ENCODE results near the gene ZFTA. TPM values are rescaled to one million over a fixed set of nuclear protein-coding genes. Genes with fewer than 3 reads are reported as not detected.

ZFTA gene
- total RNA-seq, 4 donors from 2014 or later: 2.9 to 12.0 (median 4.6) TPM

DNA sequence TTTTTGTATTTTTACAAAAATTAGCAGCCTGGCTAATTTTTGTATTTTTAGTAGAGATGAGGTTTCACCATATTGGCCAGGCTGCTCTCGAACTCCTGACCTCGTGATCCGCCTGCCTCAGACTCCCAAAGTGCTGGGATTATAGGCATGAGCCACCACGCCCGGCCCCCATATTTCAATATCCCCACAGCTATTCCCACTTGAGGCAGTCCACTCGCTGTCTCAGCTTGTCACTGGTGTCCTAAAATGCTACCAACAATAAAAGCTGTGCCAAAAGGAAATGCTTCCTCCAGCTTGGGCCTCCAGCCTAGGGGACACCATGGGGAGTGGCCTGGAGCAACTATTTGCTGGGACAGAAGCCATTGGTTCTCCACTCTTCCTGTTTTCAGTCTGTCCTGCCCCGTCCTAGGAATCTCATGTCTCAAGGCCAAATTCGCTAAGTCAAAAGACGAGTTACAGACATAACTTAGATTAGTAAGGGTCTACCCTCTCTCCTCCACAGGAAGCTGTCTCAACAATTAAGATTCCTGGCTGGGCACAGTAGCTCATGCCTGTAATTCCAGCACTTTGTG is 37.4 kb upstream of the ZFTA start:
- peak overlapping the region in 3 of 4 donors; percentile 21 to 88 (median 39) for H3K27ac ChIP-seq
- intact Hi-C loops (cut with DNase I): no loop called here
- DNase-seq: no peak
- H3K36me3 ChIP-seq: no peaks in the 10 kb centered on the region
- H3K4me1 ChIP-seq: peaks cover 7 to 48% (median 14%) of the 10 kb centered on the region in 3 donors
- no peak for TF ChIP-seq POLR2A (IDR thresholded peaks at IDR 0.05)
- TF ChIP-seq, protein P1, sequence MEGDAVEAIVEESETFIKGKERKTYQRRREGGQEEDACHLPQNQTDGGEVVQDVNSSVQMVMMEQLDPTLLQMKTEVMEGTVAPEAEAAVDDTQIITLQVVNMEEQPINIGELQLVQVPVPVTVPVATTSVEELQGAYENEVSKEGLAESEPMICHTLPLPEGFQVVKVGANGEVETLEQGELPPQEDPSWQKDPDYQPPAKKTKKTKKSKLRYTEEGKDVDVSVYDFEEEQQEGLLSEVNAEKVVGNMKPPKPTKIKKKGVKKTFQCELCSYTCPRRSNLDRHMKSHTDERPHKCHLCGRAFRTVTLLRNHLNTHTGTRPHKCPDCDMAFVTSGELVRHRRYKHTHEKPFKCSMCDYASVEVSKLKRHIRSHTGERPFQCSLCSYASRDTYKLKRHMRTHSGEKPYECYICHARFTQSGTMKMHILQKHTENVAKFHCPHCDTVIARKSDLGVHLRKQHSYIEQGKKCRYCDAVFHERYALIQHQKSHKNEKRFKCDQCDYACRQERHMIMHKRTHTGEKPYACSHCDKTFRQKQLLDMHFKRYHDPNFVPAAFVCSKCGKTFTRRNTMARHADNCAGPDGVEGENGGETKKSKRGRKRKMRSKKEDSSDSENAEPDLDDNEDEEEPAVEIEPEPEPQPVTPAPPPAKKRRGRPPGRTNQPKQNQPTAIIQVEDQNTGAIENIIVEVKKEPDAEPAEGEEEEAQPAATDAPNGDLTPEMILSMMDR (IDR thresholded peaks at IDR 0.05): no peak
- H3K27me3 ChIP-seq: no peaks in the 10 kb centered on the region
- WGBS, 2 donors: 73 to 80% methylated on average over 9 of the region's 9 CpGs
- H3K4me3 ChIP-seq: no peak overlapping the region
- no peaks in the 10 kb centered on the region for H3K9me3 ChIP-seq

DNA sequence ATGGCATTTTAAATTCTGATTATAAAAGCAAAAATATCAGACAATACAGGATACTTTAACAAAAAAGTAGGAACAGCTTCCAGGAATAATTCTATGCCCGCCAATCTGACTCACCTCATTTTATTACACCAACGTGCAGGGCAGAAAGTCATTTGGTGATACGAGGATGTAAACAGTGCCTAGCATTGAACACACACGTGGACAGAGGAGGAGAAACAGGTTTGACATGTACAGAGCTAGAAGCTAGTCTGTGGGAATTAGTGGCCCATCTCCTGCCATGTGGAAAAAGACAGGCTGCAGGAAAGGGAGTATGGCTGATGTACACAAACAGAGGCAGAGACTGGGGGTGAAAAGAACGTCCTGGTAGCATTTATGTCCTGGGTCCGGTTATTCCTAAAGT is 35.7 kb upstream of the ZFTA start:
- no peak for DNase-seq
- no peaks in the 10 kb centered on the region for H3K36me3 ChIP-seq
- TF ChIP-seq, protein P1 (IDR thresholded peaks at IDR 0.05): no peak
- no peak for TF ChIP-seq POLR2A (IDR thresholded peaks at IDR 0.05)
- H3K9me3 ChIP-seq: no peaks in the 10 kb centered on the region
- H3K27ac ChIP-seq: peak overlapping the region; percentile 77 to 89 (median 84)
- H3K4me3 ChIP-seq: no peak overlapping the region
- no peaks in the 10 kb centered on the region for H3K27me3 ChIP-seq
- intact Hi-C loops (cut with DNase I): no loop called here
- WGBS, 2 donors: 35 to 38% methylated on average over 6 of the region's 6 CpGs
- H3K4me1 ChIP-seq: peaks cover 7 to 48% (median 14%) of the 10 kb centered on the region in 3 donors

DNA sequence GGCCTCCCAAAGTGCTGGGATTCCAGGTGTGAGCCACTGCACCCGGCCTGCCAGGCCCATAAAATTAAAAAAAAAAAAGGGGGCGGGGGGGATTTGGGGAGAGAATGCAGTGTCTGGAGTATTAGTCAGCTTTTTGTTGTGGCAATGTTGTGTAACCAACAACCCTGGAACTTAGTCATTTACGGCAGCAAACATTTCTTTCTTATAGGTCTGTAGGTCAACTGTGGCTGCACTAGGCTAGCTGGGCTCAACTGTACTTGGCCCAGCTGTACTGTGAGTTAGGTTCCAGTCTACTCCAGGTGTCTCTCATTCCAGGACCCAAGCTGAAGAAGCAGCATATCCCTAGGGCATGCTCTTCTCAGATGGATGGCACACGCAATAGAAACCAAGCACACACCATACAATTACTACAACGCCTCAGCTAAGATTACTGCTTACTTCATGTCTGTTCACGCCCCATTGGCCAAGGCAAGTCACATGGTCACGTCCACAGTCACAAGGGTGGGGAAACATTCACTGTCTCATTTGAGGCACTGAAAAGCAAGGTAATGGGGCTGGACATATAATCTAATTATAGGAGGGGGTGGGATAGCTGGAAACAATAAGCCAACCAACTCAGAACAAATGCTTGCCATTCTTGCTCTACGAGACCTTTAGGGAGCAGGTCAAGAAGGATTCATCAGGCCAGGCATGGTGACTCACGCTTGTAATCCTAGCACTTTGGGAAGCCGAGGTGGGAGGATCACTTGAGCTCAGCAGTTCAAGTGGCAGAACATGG is 34.3 kb upstream of the ZFTA start:
- DNase-seq: no peak
- H3K4me3 ChIP-seq: no peak overlapping the region
- peaks cover 7 to 48% (median 14%) of the 10 kb centered on the region in 3 donors for H3K4me1 ChIP-seq
- no peaks in the 10 kb centered on the region for H3K36me3 ChIP-seq
- no peaks in the 10 kb centered on the region for H3K27me3 ChIP-seq
- TF ChIP-seq POLR2A (IDR thresholded peaks at IDR 0.05): no peak
- TF ChIP-seq, protein P1 (IDR thresholded peaks at IDR 0.05): no peak
- intact Hi-C loops (cut with DNase I): no loop called here
- H3K27ac ChIP-seq: peak overlapping the region; percentile 77 to 89 (median 84)
- H3K9me3 ChIP-seq: no peaks in the 10 kb centered on the region
- WGBS, 2 donors: 40 to 45% methylated on average over 9 of the region's 10 CpGs

- Histone ChIP-seq H3K36me3 (no peaks in the 10 kb centered on the region), H3K4me1 (peaks cover 7 to 43% (median 14%) of the 10 kb centered on the region in 3 donors), H3K27me3 (no peaks in the 10 kb centered on the region), H3K9me3 (no peaks in the 10 kb centered on the region), H3K4me3 (no peak overlapping the region), H3K27ac (no peak overlapping the region)
- 80 to 88% methylated on average over 4 to 5 of the region's 5 CpGs for WGBS, 2 donors
- no peak for DNase-seq
- intact Hi-C loops (cut with DNase I): no loop called here
- TF ChIP-seq POLR2A (IDR thresholded peaks at IDR 0.05): no peak
- TF ChIP-seq, protein P1 (IDR thresholded peaks at IDR 0.05): no peak
Measured at GRCh38 chr11:63800921-63801320, 32.3 kb upstream of the ZFTA start.

GRCh38 chr11:63795066-63795465 is 26.5 kb upstream of the ZFTA start:
- no peak for DNase-seq
- intact Hi-C loops (cut with DNase I): no loop called here
- TF ChIP-seq, protein P1 (IDR thresholded peaks at IDR 0.05): no peak
- no peak for TF ChIP-seq POLR2A (IDR thresholded peaks at IDR 0.05)
- WGBS, 2 donors: 62 to 86% methylated on average over 11 of the region's 11 CpGs
- H3K36me3 ChIP-seq: no peaks in the 10 kb centered on the region
- H3K4me1 ChIP-seq: no peaks in the 10 kb centered on the region
- peaks cover 0 to 22% (median 17%) of the 10 kb centered on the region in 3 donors for H3K9me3 ChIP-seq
- H3K27ac ChIP-seq: no peak overlapping the region
- H3K27me3 ChIP-seq: no peaks in the 10 kb centered on the region
- no peak overlapping the region for H3K4me3 ChIP-seq
